K562 (cell line): ENCODE results near the gene TP53I3. TPM values are rescaled to one million over a fixed set of nuclear protein-coding genes. Genes with fewer than 3 reads are reported as not detected.

ENCODE experiments used
- ATAC-seq: fragments of 200-7000 bp; cut with Tn5 transposase; 3 replicates; pipeline ENCODE4 v1.9.1; 2020; ENCODE audit warnings: moderate library complexity
- BruUV-seq: library from RNA; stranded (reverse); fragments of 400-500 nt; replicated peaks from 2 replicates; lab custom pipeline; 2021; lab: Mats Ljungman, UMichigan
- CTCF ChIA-PET: fragments of 300-600 bp; formaldehyde crosslinking; extraction: SDS; loops from one replicate; lab custom pipeline; 2021; ENCODE audit warnings: low intra/inter-chr PET ratio; lab: Yijun Ruan, JAX
- POLR2A ChIA-PET: fragments of 300-600, 350-650 bp; sonication (Branson Sonifier 250); formaldehyde crosslinking; extraction: SDS; loops from one replicate; lab custom pipeline; 2021; ENCODE audit warnings: antibody characterized with exemption, inconsistent platforms; lab: Yijun Ruan, JAX
- DNase-seq, 4 experiments: peaks; one replicate each; pipeline versions ENCODE4 v3.0.0 to v3.0.0-alpha.2; 2011 to 2018; ENCODE audit warnings: low spot score in 3 of 4, mixed read lengths in 3 of 4; ENCODE audit errors: extremely low read depth in 1 of 4
- FAIRE-seq: peaks from 2 replicates; lab custom pipeline; 2011; peaks lifted over from hg19 to GRCh38; lab: Jason Lieb, UNC
- H2AFZ ChIP-seq: 2 replicates; pipeline ENCODE4 v1.6.0; 2011; ENCODE audit warnings: low read depth, low read length, control low read depth, inconsistent platforms
- H3K27ac ChIP-seq: fragments of 200-600 bp; 3 replicates; pipeline ENCODE4 v1.8.0; 2011; ENCODE audit warnings: low read depth, mild to moderate bottlenecking, control low read depth, inconsistent platforms, low read length, moderate library complexity, mixed read lengths; ENCODE audit errors: extremely low read depth
- H3K27me3 ChIP-seq, 2 experiments: fragments of 300-600 bp in 1 of 2; 2 replicates in 1 of 2; 3 replicates in 1 of 2; pipeline versions ENCODE4 v1.6.0 to v1.8.0; 2011; ENCODE audit warnings: inconsistent platforms in 2 of 2, low read length in 2 of 2, mild to moderate bottlenecking in 1 of 2, mixed read lengths in 1 of 2, moderate library complexity in 1 of 2; ENCODE audit not compliant: control insufficient read depth in 2 of 2, insufficient read depth in 2 of 2
- H3K36me3 ChIP-seq: fragments of 300-600 bp; 3 replicates; pipeline ENCODE4 v1.8.0; 2011; ENCODE audit warnings: mild to moderate bottlenecking, low read length, inconsistent platforms; ENCODE audit not compliant: control insufficient read depth, insufficient read depth
- H3K4me1 ChIP-seq, 2 experiments: fragments of 200-600 bp in 1 of 2; replicated peaks in 1 of 2; 2 replicates in 1 of 2; 3 replicates in 1 of 2; pipeline versions ENCODE4 v1.5.1 to v1.8.0; 2011; ENCODE audit warnings: inconsistent platforms in 2 of 2, low read length in 2 of 2, mild to moderate bottlenecking in 1 of 2, mixed read lengths in 1 of 2, moderate library complexity in 1 of 2; ENCODE audit not compliant: control insufficient read depth in 2 of 2, insufficient read depth in 2 of 2
- H3K4me2 ChIP-seq: 2 replicates; pipeline ENCODE4 v1.6.1; 2011; ENCODE audit warnings: low read length, control low read depth, inconsistent platforms, mixed read lengths; ENCODE audit not compliant: insufficient read depth
- H3K4me3 ChIP-seq: fragments of 200-600 bp; sonication (generic), shearing (Covaris generic); 2 replicates; pipeline ENCODE4 v1.5.1; 2016; ENCODE audit warnings: control low read depth, inconsistent platforms
- H3K79me2 ChIP-seq: fragments of 200-600 bp; 3 replicates; pipeline ENCODE4 v1.8.0; 2011; ENCODE audit warnings: low read length, inconsistent platforms; ENCODE audit not compliant: control insufficient read depth, insufficient read depth
- H3K9ac ChIP-seq, 2 experiments: 2 replicates each; pipeline versions ENCODE4 v1.6.0 to v1.6.1; 2011; ENCODE audit warnings: low read depth in 2 of 2, low read length in 2 of 2, control low read depth in 1 of 2, inconsistent platforms in 1 of 2, mild to moderate bottlenecking in 1 of 2, mixed read lengths in 1 of 2; ENCODE audit not compliant: insufficient read depth in 1 of 2
- H3K9me1 ChIP-seq: one replicate; pipeline ENCODE4 v1.6.0; 2011; ENCODE audit warnings: inconsistent platforms, mild to moderate bottlenecking, low read length, moderate library complexity; ENCODE audit not compliant: control insufficient read depth, insufficient read depth
- H3K9me3 ChIP-seq: replicated peaks from 2 replicates; pipeline ENCODE4 v1.5.1; 2011; ENCODE audit warnings: low read depth, low read length, inconsistent platforms; ENCODE audit not compliant: control insufficient read depth, insufficient read depth
- H4K20me1 ChIP-seq: replicated peaks from 2 replicates; pipeline ENCODE4 v1.6.1; 2011; ENCODE audit warnings: low read length, inconsistent platforms, mixed read lengths; ENCODE audit not compliant: control insufficient read depth, insufficient read depth
- CTBP1 ChIP-seq: fragments of 450-650 bp; IDR thresholded peaks from 2 replicates; pipeline ENCODE4 v1.6.1; 2016; ENCODE audit warnings: borderline replicate concordance
- EP400 ChIP-seq: fragments of 450-650 bp; IDR thresholded peaks from 2 replicates; pipeline ENCODE4 v1.6.1; 2017; ENCODE audit warnings: antibody characterized with exemption, mild to moderate bottlenecking, moderate library complexity
- FOXA1 ChIP-seq: fragments of 450-650 bp; IDR thresholded peaks from 2 replicates; pipeline ENCODE4 v1.6.1; 2016; ENCODE audit warnings: mild to moderate bottlenecking, borderline replicate concordance
- HLTF ChIP-seq: fragments of 450-650 bp; IDR thresholded peaks from 2 replicates; pipeline ENCODE4 v1.6.1; 2016
- PBX2 ChIP-seq, 2 experiments: IDR thresholded peaks in 1 of 2; conservative IDR thresholded peaks in 1 of 2; 2 replicates each; pipeline ENCODE4 v1.6.1; 2016; ENCODE audit warnings: low read depth in 2 of 2, mild to moderate bottlenecking in 1 of 2, missing compliant biosample characterization in 1 of 2, missing genetic modification characterization in 1 of 2, moderate library complexity in 1 of 2
- POLR2A ChIP-seq: fragments of 450-650 bp; conservative IDR thresholded peaks from 2 replicates; pipeline ENCODE4 v1.6.1; 2016
- PRPF4 ChIP-seq: fragments of 200-400 bp; formaldehyde crosslinking; IDR thresholded peaks from one replicate; pipeline ENCODE4 v1.6.1; 2017; ENCODE audit warnings: low read length, low read depth, mild to moderate bottlenecking; ENCODE audit not compliant: insufficient read depth, poor library complexity, severe bottlenecking
- SNRNP70 ChIP-seq: fragments of 200-400 bp; formaldehyde crosslinking; optimal IDR thresholded peaks from 2 replicates; pipeline ENCODE3; 2017; ENCODE audit warnings: low read depth, low read length
- STAT6 ChIP-seq: sonication (generic); formaldehyde crosslinking; IDR thresholded peaks from 2 replicates; pipeline ENCODE4 v1.8.1; 2023; ENCODE audit warnings: mild to moderate bottlenecking, missing genetic modification reagents
- TEAD2 ChIP-seq: fragments of 450-650 bp; IDR thresholded peaks from 2 replicates; pipeline ENCODE4 v1.6.1; 2016; ENCODE audit warnings: missing genetic modification characterization, control low read depth, missing compliant biosample characterization
- WGBS: fragments of 100-300 bp; shearing (Covaris generic); methylation state at CpG from one replicate; pipeline ENCODE4 v1.1.6; 2016; ENCODE audit warnings: low coverage, mixed read lengths; ENCODE audit not compliant: insufficient coverage; ENCODE audit errors: missing lambda C conversion rate; 5-methylcytosine and 5-hydroxymethylcytosine counted together
- in situ Hi-C: fragments of 300-500 bp; cut with MboI; formaldehyde crosslinking; loops from 4 replicates; pipeline ENCODE4 v1.15.0; 2018; ENCODE audit warnings: inconsistent platforms, mixed read lengths
- intact Hi-C: fragments of 100-400 bp; cut with micrococcal nuclease; formaldehyde crosslinking; loops from 2 replicates; pipeline ENCODE4 v1.14.2; 2022
- polyA plus RNA-seq, 8 experiments: library from polyadenylated mRNA; depleted of rRNA in 4 of 8; stranded (reverse) in 5 of 8; unstranded in 3 of 8; fragments of >200 nt; fragmentation: Nextera tagmentation in 2 of 8; fragmentation: Illumina TruSeq in 1 of 8; extraction: Ambion mirVana in 2 of 8; extraction: Trizol in 1 of 8; gene quantifications; 2 replicates each; pipeline versions ENCODE4 v1.2.1 to v1.2.3, GENCODE V29; 2011 to 2014; ENCODE audit warnings: inconsistent platforms in 1 of 8, missing spikeins in 1 of 8
- total RNA-seq, 7 experiments: library from RNA; depleted of rRNA in 6 of 7; stranded (reverse); fragments of >200 nt in 6 of 7; fragmentation: Illumina TruSeq in 2 of 7; extraction: Trizol in 2 of 7; gene quantifications; 2 replicates each; pipeline versions ENCODE4 v1.2.1 to v1.2.3, GENCODE V29; 2011 to 2021; ENCODE audit warnings: low replicate concordance in 1 of 7

The TP53I3 gene
- total and polyA plus RNA-seq, 9 of the 15 experiments (the other 6 are each of a cell fraction or from before 2014, with no cell fraction given) = 0.65 to 9.5 (median 5.6) TPM

GRCh38 chr2:24115057-24115456, 30.4 kb upstream of the TP53I3 start:
- H3K36me3 ChIP-seq = no peaks in the 10 kb centered on the region
- in situ Hi-C loops = no loop called here
- H3K79me2 ChIP-seq = no peaks in the 10 kb centered on the region
- WGBS = 24% methylated on average over 2 of the region's 2 CpGs
- no peak overlapping the region for H3K4me2 ChIP-seq
- POLR2A ChIA-PET = interaction anchor here (0.8 kb wide), 1 partner anchor 345 kb away, joined by 4 read pairs; no protein-coding TSS in a partner anchor
- no peaks in the 10 kb centered on the region for H4K20me1 ChIP-seq
- intact Hi-C loops = no loop called here
- H3K9me3 ChIP-seq = 0 out of 2 replicates have a peak, but pooled peaks cover 3% of the 10 kb centered on the region
- H3K27me3 ChIP-seq = no peaks in the 10 kb centered on the region
- no peak for ATAC-seq
- DNase-seq = no peak
- H3K4me3 ChIP-seq = no peak overlapping the region
- H3K9ac ChIP-seq = no peak overlapping the region
- CTCF ChIA-PET = no interaction called here
- FAIRE-seq = no peak
- TF ChIP-seq TEAD2 (tag) (peak; percentile 44; the same call in 1 of the 2 replicates), HLTF (no peak)
- H3K27ac ChIP-seq = no peak overlapping the region
- H3K4me1 ChIP-seq = peaks cover 4 to 14% of the 10 kb centered on the region in 2 experiments; a peak in 3 of 5 replicates
- BruUV-seq = no TSS peak
- no peak overlapping the region for H2AFZ ChIP-seq
- no peaks in the 10 kb centered on the region for H3K9me1 ChIP-seq

GRCh38 chr2:24111407-24111901, 26.8 kb upstream of the TP53I3 start:
- Histone ChIP-seq H3K9me3 (0 out of 2 replicates have a peak, but pooled peaks cover 3% of the 10 kb centered on the region), H2AFZ (peak overlapping the region; percentile 42), H3K9me1 (no peaks in the 10 kb centered on the region), H3K4me2 (peak overlapping the region; percentile 61), H4K20me1 (no peaks in the 10 kb centered on the region), H3K4me3 (no peak overlapping the region), H3K36me3 (no peaks in the 10 kb centered on the region), H3K27me3 (no peaks in the 10 kb centered on the region), H3K4me1 (peaks cover 4 to 14% of the 10 kb centered on the region in 2 experiments; a peak in 3 of 5 replicates), H3K79me2 (no peaks in the 10 kb centered on the region), H3K9ac (0 out of 4 replicates have a peak overlapping the region, but pooled peaks of 1 of the 2 experiments have one; percentile 9), H3K27ac (peak overlapping the region; percentile 54; the same call in 2 of the 3 replicates)
- BruUV-seq = no TSS peak
- intact Hi-C loops = no loop called here
- DNase-seq (peak in 2 of 4 experiments; percentile 31 to 38), ATAC-seq (peak; percentile 74), FAIRE-seq (peak; percentile 69)
- ChIA-PET CTCF (no interaction called here), POLR2A (interaction anchor here (0.8 to 2.7 kb wide), 5 partner anchors 9 to 56 kb away, joined by 3 to 25 read pairs (median 3); partner anchors contain the start of genes FAM228B and PFN4)
- in situ Hi-C loops = no loop called here
- WGBS = 9% methylated on average over 2 of the region's 2 CpGs
- TF ChIP-seq PBX2 (CRISPR knock-in tag; IDR thresholded peaks at IDR 0.05; ENCODE audit: low read depth) = no peak
- TF ChIP-seq PBX2 (tag; conservative IDR thresholded peaks at IDR 0.05; ENCODE audit: low read depth) = 0 out of 2 replicates have a peak, but pooled peaks have one; percentile 24
- no peak for TF ChIP-seq EP400
- no peak for TF ChIP-seq STAT6
- no peak for TF ChIP-seq PRPF4
- no peak for TF ChIP-seq FOXA1
- TF ChIP-seq POLR2A = no peak
- TF ChIP-seq CTBP1 = no peak
- no peak for TF ChIP-seq SNRNP70
